T-helper 9 cell (primary cell): Measurements from ENCODE around the gene VAV1.
"Not testable (repeated sequence)": the region's sequence is repeated elsewhere in the genome, so short reads cannot be mapped to it uniquely, and the experiment has no call there.

Experiments used
- DNase-seq: peaks from one replicate; pipeline ENCODE4 v3.0.0-alpha.2; 2020

Gene VAV1

DNA sequence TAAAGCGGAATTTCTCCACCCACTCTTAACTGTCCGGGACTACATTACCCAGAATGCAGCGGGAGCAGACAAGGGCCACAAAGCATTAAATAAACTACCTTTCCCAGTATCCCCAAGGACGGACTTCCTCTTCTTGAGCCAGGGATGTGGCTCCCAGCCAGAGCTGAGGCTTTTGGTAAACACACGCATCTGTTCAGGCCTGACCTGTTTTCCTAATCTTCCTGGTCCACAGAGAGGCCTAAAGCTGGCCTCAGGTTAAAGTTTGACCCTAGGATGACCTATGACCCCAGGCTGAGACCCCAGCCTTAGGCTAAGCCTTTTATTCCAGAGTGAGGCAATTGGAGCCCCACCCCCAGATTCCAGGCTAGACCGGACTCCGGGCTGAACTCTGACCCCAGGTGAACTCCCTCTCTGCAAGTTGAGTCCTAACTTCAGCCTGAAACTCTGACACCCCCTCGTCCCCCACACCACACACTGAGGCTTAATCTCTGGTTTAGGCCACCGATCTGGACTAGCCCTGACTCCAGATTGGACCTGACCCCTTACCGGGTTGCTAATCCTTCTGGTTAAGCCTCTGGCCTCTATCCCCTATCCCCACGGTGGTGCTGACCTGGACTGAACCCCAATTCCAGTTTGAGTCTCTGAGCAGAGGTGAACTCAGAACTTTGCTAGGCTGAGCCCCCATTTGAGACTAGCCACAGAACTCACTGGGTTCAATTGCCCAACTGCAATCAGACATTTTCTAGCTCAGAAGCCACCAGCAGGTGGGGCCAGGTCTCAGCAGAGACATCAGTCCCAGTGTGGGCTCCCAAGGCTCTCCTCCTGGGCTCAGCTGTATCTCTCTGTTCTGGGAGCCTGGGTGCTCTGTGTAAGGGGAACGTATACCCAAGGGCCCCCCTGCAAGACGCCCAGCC, 34.4 kb upstream of the VAV1 start:
- peak; percentile 57 for DNase-seq

GRCh38 chr19:6738787-6739389, 33.6 kb upstream of the VAV1 start:
- DNase-seq: peak; percentile 17

- peak; percentile 77 for DNase-seq
Measured at GRCh38 chr19:6739390-6739882, 33.1 kb upstream of the VAV1 start, which contains the start of gene TRIP10. TRIP10 (plus strand) TSS chr19:6739680; CDS start chr19:6739762, 82 bp downstream.

- peak; percentile 19 for DNase-seq
Measured at GRCh38 chr19:6739883-6740588, 32.5 kb upstream of the VAV1 start.

DNA sequence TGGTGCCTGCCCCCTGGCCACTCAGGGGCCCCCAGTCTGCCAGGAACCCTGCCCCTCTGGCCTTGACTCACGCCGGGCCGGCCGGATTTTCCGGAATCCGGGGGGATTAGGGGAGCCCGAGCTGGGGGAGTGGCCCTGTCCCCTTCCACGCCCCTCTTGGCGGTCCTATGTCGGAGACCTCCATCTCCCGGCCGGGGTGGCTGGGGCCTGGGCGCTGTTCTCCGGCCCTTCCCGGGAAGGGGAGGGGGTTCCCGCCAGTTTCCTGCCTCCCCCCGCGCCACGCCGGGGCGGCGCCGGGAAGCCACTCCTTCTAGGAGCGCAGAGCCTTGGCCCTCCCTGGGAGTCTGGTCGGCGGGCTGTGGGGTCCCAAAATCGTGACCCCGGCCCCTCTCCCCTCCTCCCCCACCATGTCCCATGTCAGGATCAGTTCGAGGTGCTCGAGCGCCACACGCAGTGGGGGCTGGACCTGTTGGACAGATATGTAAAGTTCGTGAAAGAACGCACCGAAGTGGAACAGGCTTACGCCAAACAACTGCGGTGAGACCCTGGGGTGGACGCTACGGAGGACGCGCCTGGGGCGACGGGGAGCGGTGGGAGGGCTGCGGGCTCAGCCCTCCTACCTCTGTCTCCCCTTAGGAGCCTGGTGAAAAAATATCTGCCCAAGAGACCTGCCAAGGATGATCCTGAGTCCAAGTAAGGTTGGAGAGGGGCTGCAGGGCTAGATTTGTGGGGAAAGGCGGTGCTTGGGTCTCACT, 31.7 kb upstream of the VAV1 start:
- DNase-seq: peak; percentile 16

DNA sequence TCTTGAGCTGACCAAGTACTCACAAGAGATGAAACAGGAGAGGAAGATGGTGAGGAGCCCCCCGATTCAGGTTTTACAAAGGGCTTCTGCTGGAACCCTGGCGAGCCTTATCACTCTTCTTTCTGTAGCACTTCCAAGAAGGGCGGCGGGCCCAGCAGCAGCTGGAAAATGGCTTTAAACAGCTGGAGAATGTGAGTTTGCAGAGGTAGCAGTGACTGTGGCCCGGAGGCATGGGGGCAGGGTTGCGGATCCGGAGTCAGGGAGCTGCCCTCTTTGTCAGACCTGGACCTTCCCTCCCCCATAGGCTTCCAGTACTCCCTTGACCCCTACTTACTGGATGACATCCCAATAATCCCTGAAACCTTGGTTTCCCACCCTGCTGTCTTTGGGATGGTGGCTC, 29.4 kb upstream of the VAV1 start:
- DNase-seq: no peak

GRCh38 chr19:6743714-6744380, 28.7 kb upstream of the VAV1 start:
- DNase-seq: no peak

- no peak for DNase-seq
Measured at GRCh38 chr19:6744381-6745301, 27.9 kb upstream of the VAV1 start.

DNA sequence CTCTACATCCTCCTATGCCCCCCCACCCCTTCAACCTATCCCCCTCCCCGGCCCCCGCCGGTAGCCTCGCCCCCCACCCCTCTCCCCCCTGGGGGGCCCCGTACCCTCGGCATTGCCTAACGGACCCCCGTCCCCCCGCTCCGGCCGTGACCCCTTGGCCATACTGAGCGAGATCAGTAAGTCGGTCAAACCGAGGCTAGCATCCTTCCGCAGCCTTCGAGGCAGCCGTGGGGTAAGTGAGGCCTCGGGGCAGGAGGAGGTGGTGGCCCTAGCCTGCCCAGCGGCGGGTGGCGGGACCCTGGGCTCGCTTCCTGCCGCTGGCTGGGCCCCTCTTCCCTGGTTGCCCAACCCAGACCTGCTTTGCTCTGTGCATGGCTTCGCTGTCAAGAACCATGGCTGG, 26.5 kb upstream of the VAV1 start:
- DNase-seq: no peak

- not testable (repeated sequence) for DNase-seq
Measured at GRCh38 chr19:6748543-6748942, 24.0 kb upstream of the VAV1 start.

GRCh38 chr19:6750062-6750461, 22.4 kb upstream of the VAV1 start:
- no peak for DNase-seq

DNA sequence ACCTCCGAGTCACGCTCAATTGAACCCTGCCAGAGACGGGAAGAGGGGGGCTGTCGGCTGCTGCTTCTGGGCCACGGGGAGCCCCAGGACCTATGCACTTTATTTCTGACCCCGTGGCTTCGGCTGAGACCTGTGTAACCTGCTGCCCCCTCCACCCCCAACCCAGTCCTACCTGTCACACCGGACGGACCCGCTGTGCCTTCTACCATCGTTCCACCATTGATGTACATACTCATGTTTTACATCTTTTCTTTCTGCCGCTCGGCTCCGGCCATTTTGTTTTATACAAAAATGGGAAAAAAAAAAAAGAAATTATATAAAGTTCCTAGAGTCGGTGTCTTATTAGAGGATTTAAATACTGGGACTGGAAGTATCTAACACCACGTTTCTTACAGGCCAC, 21.3 kb upstream of the VAV1 start:
- no peak for DNase-seq

- no peak for DNase-seq
Measured at GRCh38 chr19:6752256-6753177, 20.0 kb upstream of the VAV1 start.

GRCh38 chr19:6753178-6754031, 19.1 kb upstream of the VAV1 start:
- DNase-seq: peak; percentile 58

DNA sequence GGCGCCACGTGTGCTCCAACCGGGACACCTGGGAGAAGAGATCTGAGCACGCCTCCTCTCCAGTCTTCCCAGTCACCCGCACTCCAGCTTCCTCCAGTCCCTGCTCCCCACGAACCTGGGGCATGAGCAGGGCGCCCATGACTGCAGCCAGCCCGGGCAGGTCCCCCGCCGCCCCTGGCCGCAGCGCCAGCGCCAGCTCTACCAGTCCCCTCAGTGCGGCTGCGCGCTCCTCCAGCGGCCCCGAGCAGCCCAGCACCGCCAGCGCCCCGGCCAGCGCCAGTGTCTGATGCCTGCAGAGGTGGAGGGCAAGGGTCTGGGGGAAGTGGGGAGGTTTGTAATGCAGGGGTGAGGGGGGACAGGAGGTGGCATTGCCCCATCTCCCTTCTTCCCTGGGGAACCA, 18.4 kb upstream of the VAV1 start:
- no peak for DNase-seq

DNA sequence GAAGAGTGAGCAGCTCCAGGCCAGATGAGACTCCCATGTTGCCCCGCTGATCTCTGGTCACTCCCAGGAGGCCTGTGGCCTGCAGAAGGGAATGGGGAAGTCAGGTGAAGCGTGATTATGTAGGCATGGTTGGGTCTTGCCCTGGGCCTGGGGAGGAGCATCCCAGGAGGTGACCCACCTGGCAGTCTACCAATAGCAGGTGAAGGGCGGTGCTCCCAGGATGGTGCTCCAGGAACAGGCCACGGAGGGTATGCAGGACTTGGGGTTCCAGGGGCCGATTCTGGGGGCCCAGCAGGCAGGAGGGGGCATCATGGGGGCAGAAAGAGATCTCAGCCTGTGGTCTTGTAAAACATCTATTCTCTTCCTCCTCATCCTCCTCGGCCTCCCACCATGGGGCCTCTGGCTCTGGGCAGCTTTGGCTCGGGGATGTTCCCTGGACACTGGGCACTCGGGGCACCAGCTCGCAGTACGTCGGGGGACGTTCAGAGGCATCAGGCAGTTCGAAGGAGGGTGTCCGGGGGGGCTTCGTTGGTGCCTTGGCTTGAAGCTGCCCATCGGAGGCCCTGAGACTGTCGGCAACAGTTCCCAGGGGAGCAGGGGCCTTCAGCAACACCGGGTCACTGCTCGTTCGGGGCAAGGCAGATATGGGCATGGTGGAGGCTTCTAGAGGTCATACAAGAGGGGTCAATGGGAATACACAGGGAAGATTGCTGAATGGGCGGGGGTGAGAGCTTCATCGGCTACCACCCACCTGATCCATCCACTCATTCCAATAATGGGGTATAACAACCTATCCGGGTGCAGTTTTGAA, 17.6 kb upstream of the VAV1 start:
- DNase-seq: no peak

DNA sequence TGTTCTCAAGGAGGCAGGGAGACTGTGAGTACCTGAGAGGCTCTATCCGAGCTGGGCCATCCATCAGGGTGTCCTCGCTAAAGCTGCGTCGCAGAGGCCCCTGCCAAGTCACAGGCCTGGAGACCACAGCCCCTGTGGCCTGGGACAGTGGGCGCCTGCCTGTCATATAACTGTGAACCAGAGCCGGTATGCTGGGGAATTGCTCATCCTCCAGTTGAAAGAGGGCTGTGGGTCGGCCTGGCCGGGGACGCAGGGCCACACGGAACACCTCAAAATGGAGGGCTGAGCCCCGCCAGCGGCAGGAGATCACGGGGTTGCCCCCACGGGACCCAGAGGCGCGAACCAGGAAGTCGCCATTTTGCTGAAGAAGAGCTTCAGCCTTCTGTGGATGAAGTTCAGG, 11.9 kb upstream of the VAV1 start:
- DNase-seq: no peak
